GM12878 (cell line): ENCODE measurements around the gene DLK2. TPM values are rescaled to one million over a fixed set of nuclear protein-coding genes. Genes with fewer than 3 reads are reported as not detected.

Experiments used
- ATAC-seq: fragments of 200-7000 bp; cut with Tn5 transposase; 3 replicates; pipeline ENCODE4 v1.9.1; 2020; ENCODE audit warnings: mild to moderate bottlenecking, moderate library complexity
- BruUV-seq: library from RNA; stranded (reverse); fragments of 400-500 nt; replicated peaks from 2 replicates; lab custom pipeline; 2021; lab: Mats Ljungman, UMichigan
- CTCF ChIA-PET: fragments of 300-600 bp; sonication (Branson Sonifier 250); formaldehyde crosslinking; extraction: SDS; loops from one replicate; lab custom pipeline; 2021; ENCODE audit warnings: inconsistent platforms; lab: Yijun Ruan, JAX
- POLR2A ChIA-PET: fragments of 350-600 bp; formaldehyde crosslinking; extraction: SDS; loops from one replicate; lab custom pipeline; 2021; ENCODE audit warnings: inconsistent platforms; lab: Charles Lee
- RAD21 ChIA-PET: fragments of 300-600 bp; sonication (Branson Sonifier 250); formaldehyde crosslinking; loops from one replicate; lab custom pipeline; 2023; ENCODE audit warnings: antibody characterized with exemption; ENCODE audit not compliant: unreplicated experiment; lab: Charles Lee
- SMC1A ChIA-PET: fragments of 300-600 bp; sonication (Branson Sonifier 250); formaldehyde crosslinking; loops from one replicate; lab custom pipeline; 2023; ENCODE audit not compliant: unreplicated experiment, uncharacterized antibody; lab: Charles Lee
- DNase-seq: peaks from one replicate; pipeline ENCODE4 v3.0.0-alpha.2; 2011; ENCODE audit warnings: low read depth, low spot score
- FAIRE-seq: peaks from 3 replicates; lab custom pipeline; 2011; peaks lifted over from hg19 to GRCh38; lab: Jason Lieb, UNC
- H2AFZ ChIP-seq: 2 replicates; pipeline ENCODE4 v1.6.0; 2011; ENCODE audit warnings: low read depth, low read length, control low read depth; ENCODE audit not compliant: control insufficient read depth
- H3K27ac ChIP-seq: 2 replicates; pipeline ENCODE4 v1.5.1; 2011; ENCODE audit warnings: control low read depth; ENCODE audit not compliant: control insufficient read depth, insufficient read depth
- H3K27me3 ChIP-seq, 2 experiments: replicated peaks in 1 of 2; 2 replicates each; pipeline versions ENCODE4 v1.6.0 to v1.6.1; 2011; ENCODE audit warnings: low read length in 1 of 2; ENCODE audit not compliant: control insufficient read depth in 2 of 2, insufficient read depth in 2 of 2
- H3K36me3 ChIP-seq, 2 experiments: 2 replicates each; pipeline ENCODE4 v1.5.1; 2011; ENCODE audit warnings: low read length in 1 of 2; ENCODE audit not compliant: control insufficient read depth in 2 of 2, insufficient read depth in 2 of 2
- H3K4me1 ChIP-seq: 2 replicates; pipeline ENCODE4 v1.6.1; 2011; ENCODE audit warnings: mild to moderate bottlenecking, low read length, moderate library complexity, mixed read lengths; ENCODE audit not compliant: control insufficient read depth, insufficient read depth
- H3K4me2 ChIP-seq: 2 replicates; pipeline ENCODE4 v1.6.0; 2011; ENCODE audit warnings: control low read depth; ENCODE audit not compliant: control insufficient read depth, insufficient read depth
- H3K4me3 ChIP-seq: fragments of 200-600 bp; sonication (generic); 2 replicates; pipeline ENCODE4 v1.5.1; 2016
- H3K79me2 ChIP-seq: 2 replicates; pipeline ENCODE4 v1.6.0; 2011; ENCODE audit warnings: low read length; ENCODE audit not compliant: control insufficient read depth, insufficient read depth
- H3K9ac ChIP-seq: 2 replicates; pipeline ENCODE4 v1.8.0; 2011; ENCODE audit warnings: low read length, control low read depth, mixed read lengths; ENCODE audit not compliant: control insufficient read depth, insufficient read depth
- H3K9me3 ChIP-seq: replicated peaks from 3 replicates; pipeline ENCODE4 v1.5.1; 2011; ENCODE audit warnings: mild to moderate bottlenecking, low read length; ENCODE audit not compliant: control insufficient read depth, insufficient read depth
- H4K20me1 ChIP-seq: 2 replicates; pipeline ENCODE4 v1.6.0; 2011; ENCODE audit not compliant: control insufficient read depth, insufficient read depth
- HCFC1 ChIP-seq: fragments of 150-350 bp; IDR thresholded peaks from 2 replicates; pipeline ENCODE4 v1.6.1; 2014; ENCODE audit warnings: low read length
- MTA3 ChIP-seq: IDR thresholded peaks from 2 replicates; pipeline ENCODE4 v1.6.1; 2012; ENCODE audit warnings: low read length, inconsistent platforms, borderline replicate concordance
- NKRF ChIP-seq: fragments of 450-650 bp; conservative IDR thresholded peaks from 2 replicates; pipeline ENCODE4 v1.6.1; 2017; ENCODE audit warnings: mild to moderate bottlenecking, moderate library complexity
- NR2C1 ChIP-seq: fragments of 450-650 bp; IDR thresholded peaks from 2 replicates; pipeline ENCODE4 v1.6.1; 2017; ENCODE audit warnings: antibody characterized with exemption, mild to moderate bottlenecking, moderate library complexity
- STAT3 ChIP-seq: IDR thresholded peaks from 2 replicates; pipeline ENCODE4 v1.6.1; 2011; ENCODE audit warnings: low read depth, low read length, improper control_type of control experiment
- TCF12 ChIP-seq: IDR thresholded peaks from 2 replicates; pipeline ENCODE4 v1.6.1; 2011; ENCODE audit warnings: low read depth, mild to moderate bottlenecking, low read length
- ZNF622 ChIP-seq: fragments of 450-650 bp; IDR thresholded peaks from 2 replicates; pipeline ENCODE4 v1.6.1; 2017; ENCODE audit warnings: mild to moderate bottlenecking, inconsistent platforms
- ZNF687 ChIP-seq: fragments of 450-650 bp; IDR thresholded peaks from 2 replicates; pipeline ENCODE4 v1.6.1; 2017; ENCODE audit warnings: mild to moderate bottlenecking, moderate library complexity
- WGBS: methylation state at CpG from one replicate; pipeline ENCODE4 v1.1.6; 2016; ENCODE audit warnings: low lambda C conversion rate; ENCODE audit not compliant: insufficient replicate concordance, insufficient coverage; ENCODE audit errors: missing lambda C conversion rate; 5-methylcytosine and 5-hydroxymethylcytosine counted together
- in situ Hi-C: fragments of 300-500 bp; cut with MboI; formaldehyde crosslinking; loops from 9 replicates; pipeline ENCODE4 v1.14.3; 2018; ENCODE audit warnings: mixed read lengths
- intact Hi-C: fragments of 100-400 bp; cut with micrococcal nuclease; formaldehyde crosslinking; loops from one replicate; pipeline ENCODE4 v1.14.2; 2022; ENCODE audit not compliant: unreplicated experiment
- polyA plus RNA-seq, 11 experiments: library from polyadenylated mRNA; depleted of rRNA in 4 of 11; unstranded in 6 of 11; stranded (reverse) in 5 of 11; fragments of >200 nt; fragmentation: Nextera tagmentation in 4 of 11; fragmentation: Illumina TruSeq in 1 of 11; extraction: Ambion mirVana in 4 of 11; extraction: Trizol in 1 of 11; gene quantifications; 1 replicate in 1 of 11; 2 replicates in 10 of 11; pipeline versions ENCODE4 v1.2.1 to v1.2.3, GENCODE V29; 2011 to 2016; ENCODE audit warnings: inconsistent platforms in 2 of 11, missing spikeins in 2 of 11, low read depth in 1 of 11
- total RNA-seq, 4 experiments: library from RNA; depleted of rRNA in 3 of 4; stranded (reverse); fragments of >200 nt in 3 of 4; fragmentation: Illumina TruSeq in 1 of 4; extraction: Trizol in 1 of 4; gene quantifications; 2 replicates each; pipeline versions ENCODE4 v1.2.1 to v1.2.3, GENCODE V29; 2013 to 2021

Gene DLK2
- total and polyA plus RNA-seq, 10 of the 15 experiments (the other 5 are each of a cell fraction or from before 2014, with no cell fraction given), result 0.03 to 0.55 (median 0.38) TPM; not detected in 4

- no peak overlapping the region for H3K4me2 ChIP-seq
- in situ Hi-C loops (no loop called here), intact Hi-C loops (no loop called here)
- H2AFZ ChIP-seq, result no peak overlapping the region
- no peak overlapping the region for H3K9ac ChIP-seq
- no peak for DNase-seq
- CTCF ChIA-PET, result interaction anchor here (1.0 to 7.6 kb wide), 4 partner anchors 13 to 230 kb away, joined by 3 to 70 read pairs (median 4); partner anchors contain the start of gene LRRC73
- no peak for ATAC-seq
- SMC1A ChIA-PET, result interaction anchor here (0.5 to 1.7 kb wide), 4 partner anchors 9 to 104 kb away, joined by 3 to 5 read pairs (median 4); no protein-coding TSS in a partner anchor
- RAD21 ChIA-PET, result no interaction called here
- 100% methylated on average over 3 of the region's 6 CpGs for WGBS
- no peak overlapping the region for H3K27ac ChIP-seq
- POLR2A ChIA-PET, result interaction anchor here (0.6 to 1.2 kb wide), 3 partner anchors 53 to 715 kb away, joined by 3 to 6 read pairs (median 5); no protein-coding TSS in a partner anchor
- no peak overlapping the region for H3K4me3 ChIP-seq
- no peaks in the 10 kb centered on the region for H3K79me2 ChIP-seq
- H3K36me3 ChIP-seq, result peaks cover 0 to 6% of the 10 kb centered on the region in 2 experiments; a peak in 3 of 4 replicates
- no peaks in the 10 kb centered on the region for H3K4me1 ChIP-seq
- no peaks in the 10 kb centered on the region for H3K27me3 ChIP-seq
- no TSS peak for BruUV-seq
- no peaks in the 10 kb centered on the region; the same call in 1 of the 2 replicates for H4K20me1 ChIP-seq
- H3K9me3 ChIP-seq, result no peaks in the 10 kb centered on the region
- FAIRE-seq, result no peak
- no peak for TF ChIP-seq NR2C1
- TF ChIP-seq NKRF, result no peak
Measured at GRCh38 chr6:43494321-43494720, 39.0 kb upstream of the DLK2 start.

- H3K4me3 ChIP-seq, result no peak overlapping the region
- CTCF ChIA-PET, result interaction anchor here (1.0 to 7.6 kb wide), 3 partner anchors 13 to 230 kb away, joined by 3 to 70 read pairs (median 4); partner anchors contain the start of gene LRRC73
- H2AFZ ChIP-seq, result no peak overlapping the region
- no peak overlapping the region for H3K4me2 ChIP-seq
- BruUV-seq, result no TSS peak
- no peaks in the 10 kb centered on the region; the same call in 1 of the 2 replicates for H3K4me1 ChIP-seq
- no peak overlapping the region for H3K9ac ChIP-seq
- intact Hi-C loops, result no loop called here
- POLR2A ChIA-PET, result interaction anchor here (0.6 to 1.3 kb wide), 3 partner anchors 14 to 109 kb away, joined by 3 to 5 read pairs (median 4); no protein-coding TSS in a partner anchor
- FAIRE-seq (no peak), DNase-seq (no peak), ATAC-seq (no peak)
- SMC1A ChIA-PET, result interaction anchor here (1.0 to 1.7 kb wide), 3 partner anchors 8 to 13 kb away, joined by 3 to 5 read pairs (median 5); no protein-coding TSS in a partner anchor
- peaks cover 0 to 4% of the 10 kb centered on the region in 2 experiments; a peak in 2 of 4 replicates for H3K36me3 ChIP-seq
- WGBS, result 95% methylated on average over 7 of the region's 7 CpGs
- H3K27ac ChIP-seq, result no peak overlapping the region
- TF ChIP-seq STAT3, result no peak
- no peak for TF ChIP-seq MTA3
- TF ChIP-seq ZNF687, result no peak
- TF ChIP-seq HCFC1, result no peak
- TF ChIP-seq TCF12, result no peak
- TF ChIP-seq ZNF622, result no peak
- no peaks in the 10 kb centered on the region for H3K79me2 ChIP-seq
- no peaks in the 10 kb centered on the region for H3K9me3 ChIP-seq
- in situ Hi-C loops, result no loop called here
- H3K27me3 ChIP-seq, result no peaks in the 10 kb centered on the region
- H4K20me1 ChIP-seq, result no peaks in the 10 kb centered on the region; the same call in 1 of the 2 replicates
- RAD21 ChIA-PET, result no interaction called here
Measured at GRCh38 chr6:43493833-43494232, 38.5 kb upstream of the DLK2 start.
